ENCODE data around the gene TRPV4.
A peak's percentile ranks its signal among the peaks of the same experiment; 100 is the strongest.
"Not testable (repeated sequence)": the region's sequence is repeated elsewhere in the genome, so short reads cannot be mapped to it uniquely, and the experiment has no call there.

TRPV4 gene

DNA sequence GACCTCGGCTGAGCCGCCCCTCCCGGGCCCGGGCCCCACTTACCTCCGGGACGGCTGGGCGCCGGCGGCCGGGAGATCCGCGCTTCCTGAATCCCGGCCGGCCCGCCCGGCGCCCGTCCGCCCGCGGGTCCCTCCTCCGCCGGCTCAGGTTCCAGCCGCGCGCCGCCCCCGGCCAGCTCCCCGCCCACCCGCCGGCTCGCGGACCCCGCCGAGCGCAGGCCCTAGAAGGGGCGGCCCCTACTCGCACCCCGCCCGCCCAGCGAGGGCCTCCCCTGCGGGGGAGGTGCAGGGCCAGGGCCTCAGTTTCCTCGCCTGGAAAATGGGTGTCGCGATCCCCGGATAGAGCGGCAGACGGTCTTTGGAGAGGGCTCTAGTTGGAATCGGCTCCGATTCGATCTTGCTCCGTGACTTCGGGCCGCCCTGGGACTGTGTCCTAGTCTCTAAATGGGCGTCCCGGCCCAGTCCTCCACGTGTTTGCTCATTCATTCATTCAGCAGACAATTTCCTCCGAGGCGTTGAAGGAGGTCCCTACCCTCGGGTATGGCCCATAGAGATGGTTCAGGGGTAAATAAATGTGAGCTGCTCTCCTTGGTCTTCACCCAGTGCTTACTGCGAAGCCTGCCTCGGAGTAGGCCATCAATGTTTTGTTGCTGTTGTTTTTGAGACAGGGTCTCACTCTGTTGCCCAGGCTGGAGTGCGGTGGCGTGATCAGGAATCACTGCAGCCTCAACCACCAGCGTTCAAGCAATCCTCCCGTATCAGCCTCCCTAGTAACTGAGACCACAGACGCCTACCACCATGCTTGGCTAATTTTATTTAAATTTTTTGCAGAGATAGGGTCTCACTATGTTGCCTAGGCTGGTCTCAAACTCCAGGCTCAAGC is at the start of gene TRPV4:
Gene TRPV4 (minus strand): TSS at position 92 of the 883 bp plus-strand sequence. CDS start 18,602 bp downstream, outside the sequence.
- no peak for DNase-seq

DNA sequence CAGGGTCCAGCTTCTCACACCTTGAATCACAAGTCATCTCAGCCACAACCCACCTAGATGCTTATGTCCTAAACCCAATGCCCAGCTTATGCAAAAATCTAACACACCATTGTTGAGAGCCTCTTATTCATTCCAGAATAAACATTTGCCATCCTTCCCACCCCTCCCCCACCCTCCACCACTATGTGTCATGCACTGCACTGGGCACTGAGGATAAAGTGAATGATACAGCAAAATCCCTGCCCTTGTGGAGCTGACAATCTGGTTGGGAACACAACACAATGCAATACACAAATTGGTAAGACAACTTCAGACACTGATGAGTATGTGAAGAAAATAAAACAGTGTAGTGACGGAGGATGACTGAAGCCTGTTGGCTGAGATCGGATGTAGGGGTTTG is 48.6 kb upstream of the TRPV4 start:
- DNase-seq = no peak

DNA sequence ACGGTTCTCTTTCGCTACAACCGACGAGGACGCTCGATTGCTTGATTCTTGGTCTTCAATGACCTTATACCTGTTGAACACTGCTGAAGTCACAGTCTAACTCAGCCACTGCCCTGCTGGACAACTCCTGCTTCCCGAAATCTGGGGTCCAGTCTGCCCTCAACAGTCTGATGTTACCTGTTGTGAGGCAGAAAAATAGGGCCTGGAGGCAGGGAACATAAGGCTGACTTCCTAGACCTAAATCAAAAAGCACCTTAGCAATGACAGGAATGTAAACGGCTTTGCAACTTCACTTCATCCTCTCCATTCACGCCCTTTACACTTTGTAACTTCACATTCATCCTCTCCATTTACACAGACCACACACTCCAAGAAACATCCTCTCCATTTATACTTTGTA is 47.7 kb upstream of the TRPV4 start:
- no peak for DNase-seq

DNA sequence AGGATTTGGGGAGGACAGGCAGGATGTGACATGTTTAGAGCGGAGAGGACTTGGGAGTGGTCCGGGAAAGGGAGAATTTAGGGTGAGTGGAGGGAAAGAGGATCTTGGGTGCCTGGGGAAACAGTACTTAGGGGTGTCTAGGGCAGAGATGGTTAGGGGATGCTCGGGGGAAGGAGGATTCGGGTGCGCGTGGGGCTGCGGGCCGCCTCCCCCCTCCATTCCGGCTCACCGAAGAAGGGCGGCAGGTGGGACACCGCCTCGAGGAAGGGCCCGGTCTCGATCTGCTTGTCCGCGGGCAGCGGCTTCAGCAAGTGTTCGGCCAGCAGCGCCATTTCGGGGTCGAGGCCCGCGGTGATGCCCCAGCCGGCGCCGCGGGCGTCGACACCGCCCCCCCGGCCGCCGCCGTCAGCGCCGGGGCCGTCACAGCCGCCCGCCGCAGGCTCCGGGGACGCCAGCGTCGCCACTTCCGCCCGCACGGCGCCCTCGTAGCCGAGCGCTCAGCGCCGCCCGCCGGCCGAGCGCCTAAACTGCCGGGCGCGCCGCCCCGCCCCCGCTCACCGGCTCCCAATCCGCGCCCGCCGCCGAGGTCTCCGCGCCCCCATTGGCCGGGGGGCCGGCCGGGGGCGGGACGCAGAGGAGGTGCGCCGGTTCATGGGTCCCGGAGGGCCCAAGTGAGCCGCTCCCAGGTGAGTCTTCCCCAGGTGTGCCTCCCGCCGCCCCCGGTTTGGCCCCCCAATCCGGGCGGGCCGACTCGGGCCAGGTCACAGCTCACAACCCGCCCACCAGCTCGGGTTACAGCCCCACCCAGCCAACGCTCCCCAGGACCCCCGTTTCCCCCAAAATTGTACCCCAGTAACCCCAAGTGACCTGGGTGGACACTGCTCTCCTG is 47.1 kb upstream of the TRPV4 start, which contains the start of gene GLTP:
Gene GLTP (minus strand): TSS at position 499 of the 889 bp plus-strand sequence. CDS start 167 bp downstream, at position 332.
- DNase-seq = peak; percentile 87

DNA sequence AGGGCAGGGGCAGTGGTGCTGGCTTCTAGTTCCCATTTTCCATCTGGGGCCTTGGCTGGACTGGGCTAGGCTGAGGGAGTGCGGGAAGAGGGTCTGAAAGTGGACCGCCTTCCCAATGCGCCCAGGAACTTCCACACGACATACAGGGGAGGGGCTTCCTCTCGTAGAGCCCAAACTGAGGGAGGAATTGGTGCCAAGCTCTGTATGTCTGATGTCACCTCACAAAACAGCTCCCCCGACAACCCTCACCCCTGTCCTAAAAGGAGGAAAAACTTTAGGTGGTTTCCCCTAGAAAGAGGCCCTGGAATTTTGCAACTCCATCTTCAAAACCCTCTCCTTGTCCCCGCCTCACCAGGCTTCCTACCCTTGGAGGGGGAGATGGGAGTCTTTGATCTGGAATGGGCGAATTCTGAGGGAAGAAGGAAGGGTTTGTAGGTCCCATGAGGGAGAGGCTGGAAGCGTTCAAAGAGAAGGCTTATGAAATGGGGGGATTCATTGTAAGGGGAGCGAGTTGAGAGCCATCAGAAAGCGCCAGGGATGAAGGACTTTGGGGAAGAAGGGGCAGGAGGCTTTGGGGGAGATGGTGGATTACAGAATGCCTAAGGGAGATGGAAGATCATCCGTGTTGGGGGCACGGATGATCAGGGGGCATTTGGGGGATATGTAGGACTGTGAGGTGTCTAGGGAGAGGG is 46.3 kb upstream of the TRPV4 start:
- DNase-seq = no peak

DNA sequence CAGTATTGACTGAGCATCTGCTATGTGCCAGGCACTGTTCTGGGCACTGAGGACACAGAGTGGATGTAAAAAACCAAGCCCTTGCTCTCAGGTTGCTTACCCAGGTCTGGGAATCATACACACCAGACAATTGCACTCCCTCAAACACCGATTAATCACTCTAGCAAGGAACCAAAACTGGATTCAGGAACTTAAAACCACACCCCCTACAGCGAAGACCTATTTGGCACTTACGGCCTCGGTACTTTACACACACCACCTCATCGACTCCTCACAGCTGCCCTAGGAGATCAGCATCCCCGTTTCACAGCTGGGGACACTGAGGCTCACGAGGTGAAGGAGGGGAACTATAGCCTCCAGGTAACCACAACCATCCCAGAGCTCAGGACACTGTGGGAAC is 45.6 kb upstream of the TRPV4 start:
- no peak for DNase-seq

DNA sequence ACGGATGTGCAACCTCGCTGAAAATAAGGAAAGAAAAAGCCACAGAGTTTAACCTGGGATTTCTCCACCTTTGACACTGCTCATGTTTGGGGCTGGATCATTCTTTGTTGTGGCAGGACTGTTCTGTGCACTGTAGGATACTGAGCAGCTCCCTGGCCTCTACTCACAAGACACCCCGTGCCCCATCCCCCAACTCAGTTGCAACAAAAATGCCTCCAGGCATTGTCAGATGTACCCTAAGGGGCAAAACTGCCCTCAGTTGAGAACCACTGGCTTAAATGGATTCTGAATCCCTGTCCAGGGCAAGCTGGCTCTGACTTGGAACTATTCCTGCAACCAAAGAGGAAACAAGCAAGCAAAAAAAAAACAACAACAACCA is 45.0 kb upstream of the TRPV4 start:
- DNase-seq = no peak

DNA sequence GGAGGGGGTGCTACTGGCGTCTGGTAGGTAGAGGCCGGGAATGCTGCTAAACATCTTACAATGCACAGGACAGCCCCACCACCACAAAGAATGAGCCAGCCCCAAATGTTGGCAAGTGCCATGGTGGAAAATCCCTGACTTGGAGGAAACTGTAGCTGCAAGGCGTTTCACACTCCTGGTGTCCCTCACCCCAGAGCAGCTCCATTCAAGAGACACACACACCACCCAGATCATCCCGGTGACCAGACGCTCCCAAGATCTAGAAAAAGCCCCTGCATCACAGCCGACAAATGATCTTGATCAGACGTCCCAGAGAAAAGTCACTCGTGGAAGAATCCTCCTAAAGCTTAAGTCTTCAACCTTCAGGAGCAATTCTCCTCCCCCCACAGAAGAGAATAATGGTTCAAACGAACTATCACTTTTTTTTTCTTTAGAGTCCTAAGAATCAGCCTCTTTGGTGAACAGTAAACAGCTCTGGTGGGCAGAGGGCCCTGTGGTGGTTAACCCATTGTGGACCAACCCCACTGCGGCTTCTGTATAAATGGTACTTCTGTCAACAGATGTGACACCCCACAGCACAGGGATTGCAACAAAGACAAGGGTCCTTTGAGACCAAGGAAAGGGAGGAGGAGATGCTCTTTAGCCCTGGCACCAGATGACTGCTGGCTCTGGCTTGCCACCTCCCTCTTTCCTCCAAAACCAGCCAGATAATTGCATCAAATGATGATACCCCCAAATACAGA is 44.5 kb upstream of the TRPV4 start:
- no peak for DNase-seq

DNA sequence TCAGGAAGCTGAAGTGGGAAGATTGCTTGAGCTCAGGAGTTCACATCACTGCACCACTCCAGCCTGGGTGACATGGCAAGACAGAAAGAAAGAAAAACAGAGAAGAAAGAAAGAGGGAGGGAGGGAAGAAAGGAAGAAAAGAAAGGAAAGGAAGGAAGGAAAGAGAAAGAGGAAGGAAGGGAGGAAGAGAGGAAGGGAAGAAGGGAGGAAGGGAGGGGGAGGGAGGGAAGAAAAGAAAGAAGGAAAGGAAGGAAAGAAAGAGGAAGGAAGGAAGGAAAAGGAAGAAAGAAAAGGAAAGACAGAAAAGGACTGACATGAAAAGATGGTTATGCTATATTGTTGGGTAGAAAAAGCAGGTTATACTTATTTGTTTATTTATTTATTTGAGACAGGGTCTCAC is 43.2 kb upstream of the TRPV4 start:
- DNase-seq = no peak

DNA sequence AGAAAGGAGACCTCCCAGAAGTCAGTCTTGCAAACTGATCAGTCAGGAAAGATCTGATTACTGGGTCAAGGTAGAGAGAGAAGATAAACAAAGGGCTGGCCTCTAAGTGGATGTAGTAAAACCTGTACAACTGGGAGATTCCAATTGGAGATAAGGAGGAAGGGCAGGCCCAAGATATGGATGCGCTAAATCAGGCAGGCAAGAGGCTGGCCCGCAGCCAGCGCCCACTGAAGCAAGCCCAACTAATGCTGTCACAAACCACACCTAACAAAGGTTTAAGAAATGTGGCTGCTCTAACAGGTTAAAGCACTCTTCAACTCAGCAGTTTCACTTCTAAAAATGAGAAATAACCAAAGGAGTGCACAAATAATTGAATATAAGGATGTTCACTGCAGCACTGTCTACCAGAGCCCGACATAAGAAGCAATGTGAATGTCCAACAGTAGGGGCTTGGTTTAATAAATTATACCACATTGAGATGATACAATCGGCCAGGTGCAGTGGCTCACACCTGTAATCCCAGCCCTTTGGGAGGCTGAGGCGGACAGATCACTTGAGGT is 42.5 kb upstream of the TRPV4 start:
- DNase-seq = no peak

DNA sequence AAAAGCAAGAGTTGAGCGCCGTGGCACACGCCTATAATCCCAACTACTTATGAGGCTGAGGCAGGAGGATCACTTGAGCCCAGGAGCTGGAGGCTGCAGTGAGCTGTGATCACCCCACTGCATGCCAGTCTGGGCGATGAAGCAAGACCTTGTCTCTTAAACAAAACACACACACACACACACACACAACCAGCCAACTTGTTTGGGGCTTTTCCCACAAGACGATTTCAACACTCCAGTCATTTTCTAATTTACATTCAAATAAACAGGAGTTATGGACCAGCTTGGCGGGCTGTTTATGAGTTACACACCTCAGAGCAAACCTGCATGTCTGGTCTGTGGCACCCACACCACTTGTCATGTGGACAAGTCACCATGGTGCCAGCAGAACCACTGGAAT is 40.5 kb upstream of the TRPV4 start:
- DNase-seq = no peak

DNA sequence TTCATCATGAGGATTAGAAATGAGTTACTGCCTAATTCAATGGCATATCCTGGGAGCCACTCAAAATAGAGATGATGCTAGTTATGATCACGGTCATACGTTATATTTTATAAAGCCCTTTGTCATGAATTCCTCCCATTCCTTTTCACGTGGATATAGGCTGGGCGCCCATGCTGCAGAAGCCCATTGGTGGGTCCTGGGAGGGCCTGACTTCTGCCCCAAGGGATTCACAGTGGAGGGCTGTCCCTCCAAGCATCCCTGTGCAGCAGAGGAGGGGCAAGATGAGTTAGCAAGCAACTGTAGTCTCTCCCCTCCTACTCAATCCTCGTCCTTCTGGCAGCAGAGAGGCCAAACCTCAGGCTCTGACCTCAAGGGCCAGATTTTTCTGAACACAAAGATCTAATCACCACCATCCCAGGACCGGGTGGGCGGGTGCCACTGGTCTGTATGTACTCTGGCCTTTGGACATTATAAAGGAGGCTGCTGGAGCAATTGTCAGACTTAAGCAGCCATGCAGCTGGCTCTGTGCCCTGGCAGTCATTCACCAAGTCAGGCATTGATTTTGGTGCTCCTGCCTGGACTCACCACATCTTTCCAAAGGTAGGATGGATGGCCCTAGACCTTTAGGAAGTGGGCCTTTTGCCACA is 38.6 kb upstream of the TRPV4 start:
- DNase-seq = no peak

DNA sequence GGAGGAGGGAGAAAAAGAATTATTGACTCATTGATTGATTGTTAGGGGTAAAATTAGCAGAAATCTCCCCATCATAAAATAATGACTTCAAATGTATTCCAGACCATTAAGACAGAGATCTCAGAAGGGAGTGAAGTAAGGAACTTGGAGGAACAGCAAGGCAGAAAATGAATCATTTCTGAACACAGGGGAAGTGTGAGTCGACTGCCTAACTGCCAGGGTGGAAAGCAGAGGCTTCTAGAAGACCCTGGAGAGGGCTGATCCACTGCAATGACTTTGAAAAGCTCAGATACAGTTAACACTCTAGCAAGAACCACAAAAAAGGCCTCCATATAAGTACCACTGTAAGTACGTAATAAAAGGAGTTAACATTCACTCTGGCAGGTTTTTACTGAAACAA is 37.5 kb upstream of the TRPV4 start:
- DNase-seq = no peak

DNA sequence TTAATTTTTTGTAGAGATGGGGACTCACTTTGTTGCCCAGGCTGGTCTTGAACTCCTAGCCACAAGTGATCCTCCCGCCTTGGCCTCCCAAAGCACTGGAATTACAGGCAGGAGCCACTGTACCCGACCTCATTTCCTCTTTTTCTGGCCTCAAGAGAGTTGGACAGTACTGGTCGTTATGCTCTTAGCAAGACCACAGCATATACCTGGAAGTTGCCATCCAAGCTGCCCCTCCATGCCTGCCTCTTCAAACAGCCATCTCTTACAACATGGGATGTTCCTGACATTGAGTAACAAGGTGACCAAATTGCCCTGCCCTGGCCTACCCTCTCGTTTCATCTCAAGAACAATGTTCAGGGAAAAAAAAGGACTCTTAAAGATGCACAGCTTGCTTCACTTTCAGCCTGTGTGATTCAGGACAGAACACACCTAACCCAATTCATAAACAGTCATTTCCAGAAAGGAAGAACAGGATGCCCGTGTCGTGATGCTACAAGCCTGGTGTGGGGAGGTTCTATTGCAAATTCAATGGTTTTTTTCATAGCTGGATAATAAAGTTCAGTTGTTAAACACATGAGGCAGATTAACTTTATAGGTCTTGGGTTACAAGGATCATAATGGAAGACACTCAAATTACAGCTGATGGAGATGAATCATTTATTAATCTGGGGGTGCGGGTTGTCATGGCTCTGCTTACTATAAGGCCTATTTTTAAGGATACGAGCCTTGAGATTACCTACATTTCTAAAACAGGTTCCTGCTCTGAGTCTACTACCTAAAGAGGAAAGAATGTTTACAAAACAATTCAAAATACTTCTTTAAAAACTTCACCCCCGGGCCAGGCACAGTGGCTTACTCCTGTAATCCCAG is 35.2 kb upstream of the TRPV4 start:
- DNase-seq = no peak

DNA sequence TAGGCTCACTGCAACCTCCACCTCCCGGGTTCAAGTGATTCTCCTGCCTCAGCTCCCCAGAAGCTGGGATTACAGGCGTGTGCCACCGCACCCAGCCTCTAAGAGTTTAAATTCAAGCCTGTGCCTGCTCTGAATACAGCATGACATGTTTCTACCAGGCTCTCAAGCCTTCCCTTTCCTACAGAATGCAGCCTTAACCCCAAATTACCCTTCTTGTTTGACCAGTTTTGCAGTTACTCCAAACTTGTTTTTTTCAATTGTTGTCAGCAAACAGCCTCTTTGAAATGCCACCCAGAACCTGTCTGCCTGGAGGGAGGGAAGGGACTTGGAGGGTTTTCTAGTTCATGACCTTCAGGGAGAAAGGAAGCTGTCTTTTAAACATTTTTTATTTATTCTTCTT is 31.7 kb upstream of the TRPV4 start:
- DNase-seq = no peak

DNA sequence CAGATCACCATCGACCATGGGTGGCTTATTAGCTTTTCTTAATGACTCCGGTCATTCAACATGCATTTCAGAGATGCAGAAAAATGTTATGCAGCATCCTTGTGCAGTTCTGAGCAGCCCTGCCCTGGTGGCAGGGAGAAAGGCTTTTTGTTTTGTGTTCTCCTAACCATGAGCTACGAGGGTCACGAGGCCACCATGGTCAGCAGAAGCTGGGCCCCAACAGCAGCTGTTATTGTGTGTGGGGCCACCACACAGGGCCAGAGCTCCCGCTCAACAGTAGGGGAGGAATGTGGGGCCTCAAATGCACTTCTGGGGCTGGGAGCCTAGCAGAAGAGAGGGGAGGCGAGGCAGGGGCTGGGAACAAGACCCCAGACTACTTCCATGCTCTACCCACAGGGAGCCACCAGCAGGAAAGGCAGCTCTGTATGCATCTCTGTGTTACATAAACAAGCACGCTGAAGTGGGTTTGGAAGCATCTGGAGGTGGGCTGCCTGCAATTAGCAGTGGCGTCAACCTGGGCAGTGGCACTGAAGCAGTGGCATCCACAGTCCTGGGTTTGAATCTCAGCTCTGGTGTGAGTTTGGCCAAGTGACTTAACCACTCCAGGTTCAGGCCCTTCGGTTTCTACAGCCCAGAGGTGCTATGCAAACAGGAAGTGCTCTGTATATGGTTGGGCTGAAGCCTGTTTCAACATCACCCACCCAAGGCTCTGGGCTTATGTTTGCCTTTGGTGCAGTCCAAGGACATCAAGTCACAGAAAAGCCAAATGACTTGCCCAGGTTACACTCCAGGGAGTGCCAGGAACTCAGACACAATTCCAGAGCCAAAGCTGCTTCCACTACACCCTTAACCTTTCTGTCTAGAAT is 30.9 kb upstream of the TRPV4 start:
- no peak for DNase-seq

DNA sequence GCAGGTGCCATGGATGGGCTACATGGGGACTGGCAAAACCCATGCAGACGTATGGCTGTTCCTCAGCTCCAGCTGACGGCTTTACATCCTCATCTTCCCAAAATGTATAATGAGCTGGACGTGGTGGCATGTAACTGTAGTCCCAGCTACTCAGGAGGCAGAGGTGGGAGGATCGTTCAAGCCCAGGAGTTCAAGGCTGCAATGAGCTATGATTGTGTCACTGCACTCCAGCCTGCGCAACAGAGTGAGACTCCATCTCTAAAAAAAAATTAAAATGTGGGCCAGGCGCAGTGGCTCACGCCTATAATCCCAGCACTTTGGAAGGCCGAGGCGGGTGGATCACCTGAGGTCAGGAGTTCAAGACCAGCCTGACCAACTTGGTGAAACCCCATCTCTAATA is 29.3 kb upstream of the TRPV4 start:
- DNase-seq = not testable (repeated sequence)

DNA sequence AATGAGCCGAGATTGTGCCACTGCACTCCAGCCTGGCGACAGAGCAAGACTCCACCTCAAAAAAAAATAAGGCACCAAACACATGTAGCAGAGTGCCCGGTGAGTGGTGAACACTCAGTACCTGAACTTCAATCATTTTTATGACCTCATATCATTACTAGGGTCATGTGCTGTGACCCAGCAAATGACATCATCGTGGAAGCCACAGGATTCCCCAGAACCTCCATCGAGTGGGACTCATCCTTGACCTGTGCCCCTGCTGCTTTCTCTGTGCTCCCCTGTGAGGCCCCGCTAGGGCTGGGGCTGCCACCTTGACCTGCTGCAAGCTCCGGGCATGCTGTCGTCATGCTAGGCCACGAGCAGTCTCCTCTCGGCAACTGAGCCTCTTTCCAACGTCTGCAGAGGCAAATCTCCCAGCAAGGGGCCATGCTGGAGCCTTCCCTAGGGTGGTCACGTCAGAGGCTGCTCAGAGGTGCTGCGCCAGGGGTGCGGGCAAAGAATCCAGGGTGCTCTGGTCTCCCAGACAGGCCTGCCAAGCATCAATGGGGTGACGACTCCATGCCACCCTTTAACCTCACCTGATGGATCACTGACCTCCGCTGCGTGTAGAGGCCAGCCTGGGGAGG is 28.6 kb upstream of the TRPV4 start:
- DNase-seq = no peak

DNA sequence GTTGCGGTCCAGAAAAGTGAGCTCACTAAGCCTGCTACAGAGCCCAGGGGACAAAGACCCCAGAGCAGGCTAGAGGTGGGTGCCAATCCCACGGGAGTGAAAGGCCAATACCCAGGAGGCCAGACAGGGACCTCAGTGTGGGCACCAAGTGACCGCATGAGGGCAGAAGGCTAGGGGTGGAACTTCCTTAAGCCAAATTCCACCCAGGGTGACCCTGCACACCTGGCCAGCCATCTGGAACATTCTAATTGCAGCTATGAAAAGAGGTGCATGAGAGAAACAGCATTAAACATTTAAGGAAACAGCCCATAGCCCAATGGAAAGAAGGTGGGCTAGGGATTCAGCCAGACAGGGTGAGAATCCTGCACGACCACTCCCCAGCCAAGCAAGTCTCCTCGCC is 27.8 kb upstream of the TRPV4 start:
- no peak for DNase-seq
